Activated naive CD4-positive, alpha-beta T cell treated with anti-CD3 and anti-CD28 coated beads for 36 hours (primary cell): ENCODE results near the gene DEPDC1. TPM values are rescaled to one million over a fixed set of nuclear protein-coding genes. Genes with fewer than 3 reads are reported as not detected.
A peak's percentile ranks its signal among the peaks of the same experiment; 100 is the strongest.

Source experiments
- CTCF ChIA-PET: fragments of 350-600 bp; sonication (Branson Sonifier 250); formaldehyde crosslinking; loops from one replicate; lab custom pipeline; 2021; ENCODE audit warnings: antibody characterized with exemption; lab: Charles Lee
- DNase-seq: peaks from one replicate; pipeline ENCODE4 v3.0.0-alpha.2; 2020
- H3K27ac Mint-ChIP-seq: one replicate; pipeline ENCODE4 v1.8.0; 2021; ENCODE audit warnings: mild to moderate bottlenecking, mixed read lengths
- H3K27me3 Mint-ChIP-seq: one replicate; pipeline ENCODE4 v1.8.0; 2021; ENCODE audit warnings: low read depth, mixed read lengths
- H3K36me3 Mint-ChIP-seq: one replicate; pipeline ENCODE4 v1.8.0; 2021; ENCODE audit warnings: low read depth, mixed read lengths
- H3K4me1 Mint-ChIP-seq: one replicate; pipeline ENCODE4 v1.8.0; 2021; ENCODE audit warnings: low read depth, mixed read lengths
- H3K4me3 Mint-ChIP-seq: one replicate; pipeline ENCODE4 v1.8.0; 2021; ENCODE audit warnings: mild to moderate bottlenecking, moderate library complexity, mixed read lengths
- H3K9me3 Mint-ChIP-seq: one replicate; pipeline ENCODE4 v1.8.0; 2021; ENCODE audit warnings: mixed read lengths
- intact Hi-C: fragments of 100-400 bp; cut with micrococcal nuclease; formaldehyde crosslinking; loops from one replicate; pipeline ENCODE4 v1.15.1; 2023
- total RNA-seq, 2 experiments: library from RNA; stranded (reverse); gene quantifications; one replicate each; pipeline ENCODE4 v1.2.3, GENCODE V29; 2021

Gene DEPDC1
- total RNA-seq, 2 experiments from 2014 or later: 18.3 to 20.7 TPM

GRCh38 chr1:68460935-68461334, 35.9 kb downstream of the DEPDC1 start:
- no peak for DNase-seq
- intact Hi-C loops: no loop called here
- Mint-ChIP-seq H3K27me3 (no peaks in the 10 kb centered on the region), H3K27ac (no peak overlapping the region), H3K9me3 (peaks cover 17% of the 10 kb centered on the region), H3K36me3 (no peaks in the 10 kb centered on the region), H3K4me3 (no peak overlapping the region), H3K4me1 (no peaks in the 10 kb centered on the region)
- CTCF ChIA-PET: no interaction called here

DNA sequence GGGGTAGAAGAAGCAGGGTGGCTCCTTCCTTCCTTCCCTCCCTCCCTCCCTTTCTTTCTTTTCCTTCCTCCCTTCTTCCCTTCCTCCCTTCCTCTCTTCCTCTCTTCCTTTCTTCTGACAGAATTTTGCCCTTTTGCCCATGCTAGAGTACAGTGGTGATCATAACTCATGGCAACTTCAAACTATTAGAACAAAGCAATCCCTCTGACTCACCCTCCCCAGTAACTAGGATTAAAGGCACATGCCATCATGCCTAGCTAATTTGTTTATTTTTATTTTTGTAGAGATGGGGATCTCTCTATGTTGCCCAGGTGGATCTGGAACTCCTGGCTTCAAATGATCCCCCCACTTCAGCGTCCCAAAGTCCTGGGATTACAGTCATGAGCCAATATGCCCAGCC, 37.1 kb downstream of the DEPDC1 start:
- intact Hi-C loops: no loop called here
- Mint-ChIP-seq H3K27ac (no peak overlapping the region), H3K9me3 (peaks cover 13% of the 10 kb centered on the region), H3K4me3 (no peak overlapping the region), H3K27me3 (no peaks in the 10 kb centered on the region), H3K4me1 (no peaks in the 10 kb centered on the region), H3K36me3 (no peaks in the 10 kb centered on the region)
- CTCF ChIA-PET: no interaction called here
- DNase-seq: no peak

DNA sequence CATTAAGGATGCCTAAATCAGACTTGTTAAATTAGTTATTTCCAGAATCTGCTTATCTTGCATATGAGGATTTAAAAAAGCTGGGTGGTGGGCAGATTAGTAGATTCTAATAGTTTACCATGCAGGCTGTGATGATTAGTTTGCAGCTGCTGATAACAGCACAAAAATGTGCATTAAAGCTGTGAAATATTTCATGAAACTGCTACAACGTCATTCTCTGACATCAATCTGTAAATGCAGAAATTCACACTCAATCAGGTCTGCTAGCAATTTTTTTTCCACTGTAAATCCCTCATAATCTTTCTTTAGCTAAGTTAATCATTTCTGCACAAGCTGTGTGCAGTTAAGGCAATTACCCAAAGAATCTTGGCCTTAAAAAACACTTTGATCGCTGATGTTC, 37.8 kb downstream of the DEPDC1 start:
- Mint-ChIP-seq H3K4me3 (no peak overlapping the region), H3K27ac (no peak overlapping the region), H3K4me1 (no peaks in the 10 kb centered on the region), H3K27me3 (no peaks in the 10 kb centered on the region), H3K9me3 (peaks cover 6% of the 10 kb centered on the region), H3K36me3 (no peaks in the 10 kb centered on the region)
- no peak for DNase-seq
- intact Hi-C loops: no loop called here
- CTCF ChIA-PET: no interaction called here

- Mint-ChIP-seq H3K27me3 (no peaks in the 10 kb centered on the region), H3K9me3 (no peaks in the 10 kb centered on the region), H3K27ac (no peak overlapping the region), H3K4me3 (no peak overlapping the region), H3K4me1 (no peaks in the 10 kb centered on the region), H3K36me3 (no peaks in the 10 kb centered on the region)
- intact Hi-C loops: no loop called here
- DNase-seq: no peak
- CTCF ChIA-PET: interaction anchor here (1.4 kb wide), 1 partner anchor 13 kb away, joined by 3 read pairs; no protein-coding TSS in a partner anchor
These were observed 40.7 kb downstream of the DEPDC1 start for GRCh38 chr1:68456202-68456601.

DNA sequence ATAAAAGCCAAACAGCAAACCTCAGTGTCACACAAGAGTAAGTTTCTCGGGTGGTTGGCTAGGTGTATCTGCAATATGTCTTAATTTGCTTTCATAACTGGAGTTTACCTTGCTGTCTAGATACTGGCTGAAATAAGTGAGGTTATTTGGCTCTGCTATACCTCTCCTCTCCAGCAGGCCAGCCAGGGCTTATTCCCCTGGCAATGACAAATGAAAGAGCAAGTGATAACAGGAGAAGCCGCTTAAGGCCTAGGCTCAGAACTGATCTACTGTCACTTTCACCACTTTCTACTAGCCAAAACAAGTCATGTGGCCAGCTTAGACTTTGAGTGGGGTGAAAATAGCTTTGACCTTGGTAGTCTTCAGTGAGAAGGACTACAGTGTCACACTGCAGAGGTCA, 42.3 kb downstream of the DEPDC1 start:
- Mint-ChIP-seq H3K4me1 (no peaks in the 10 kb centered on the region), H3K27ac (no peak overlapping the region), H3K9me3 (no peaks in the 10 kb centered on the region), H3K4me3 (no peak overlapping the region), H3K27me3 (no peaks in the 10 kb centered on the region), H3K36me3 (no peaks in the 10 kb centered on the region)
- DNase-seq: no peak
- CTCF ChIA-PET: no interaction called here
- intact Hi-C loops: no loop called here

DNA sequence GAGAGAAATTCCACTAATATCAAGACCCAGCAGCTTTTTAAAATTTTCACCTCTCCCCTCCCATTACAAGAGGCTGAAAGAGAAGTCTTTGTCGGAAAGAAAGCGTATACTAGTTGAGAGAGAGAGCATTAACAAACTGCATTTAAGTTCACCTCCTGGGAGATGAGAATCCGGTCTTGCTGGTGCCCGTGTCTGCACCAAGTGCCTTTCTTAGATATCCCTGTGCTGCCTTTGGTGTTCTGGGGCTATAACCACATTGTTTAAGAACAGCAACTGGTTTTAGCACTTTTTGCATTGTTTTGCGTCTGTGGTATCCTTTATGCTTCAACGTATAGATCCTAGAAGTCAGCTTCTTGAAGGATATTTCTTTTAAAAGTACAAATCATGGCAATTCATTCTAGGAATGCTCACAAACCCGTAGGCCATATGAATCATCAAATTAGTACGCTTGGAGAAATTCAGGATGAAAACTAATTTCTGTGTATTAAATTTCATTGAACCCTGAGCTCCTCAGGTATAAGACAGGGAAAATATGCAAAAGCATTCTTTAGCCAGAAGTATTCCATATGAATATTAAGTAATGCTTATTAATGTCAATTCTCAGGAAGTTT, 43.7 kb downstream of the DEPDC1 start:
- H3K9me3 Mint-ChIP-seq: no peaks in the 10 kb centered on the region
- no peak for DNase-seq
- no peak overlapping the region for H3K4me3 Mint-ChIP-seq
- no peaks in the 10 kb centered on the region for H3K27me3 Mint-ChIP-seq
- H3K4me1 Mint-ChIP-seq: no peaks in the 10 kb centered on the region
- H3K27ac Mint-ChIP-seq: no peak overlapping the region
- CTCF ChIA-PET: no interaction called here
- H3K36me3 Mint-ChIP-seq: no peaks in the 10 kb centered on the region
- intact Hi-C loops: no loop called here

DNA sequence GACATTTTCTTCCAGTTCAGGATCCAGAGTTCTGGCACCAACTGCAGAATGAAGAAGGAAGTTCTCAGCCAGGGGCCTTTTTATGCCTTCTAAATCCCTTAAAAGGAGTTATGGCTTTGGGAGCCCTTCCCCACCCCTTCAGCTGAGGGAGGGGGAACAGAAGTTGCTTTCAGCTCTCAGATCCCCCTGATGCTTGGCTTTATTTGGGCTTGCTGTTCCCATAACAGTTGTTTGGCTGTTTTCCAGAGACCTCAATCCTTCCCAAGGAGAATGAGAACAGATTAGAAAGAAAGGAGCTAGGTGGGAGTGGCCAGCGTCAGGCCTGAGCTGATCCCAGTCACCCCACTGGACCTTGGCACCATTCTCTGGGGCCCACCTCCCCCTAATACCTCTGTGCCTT, 47.0 kb downstream of the DEPDC1 start, which contains the start of gene RPE65:
Gene RPE65, minus strand, starts transcription at position 54 of the 400 bp plus-strand sequence. Its CDS starts 49 bp downstream, at position 5.
- Mint-ChIP-seq H3K36me3 (no peaks in the 10 kb centered on the region), H3K4me3 (no peak within 1 kb of the TSS), H3K4me1 (no peaks in the 10 kb centered on the region), H3K27me3 (peaks cover 2% of the 10 kb centered on the region), H3K9me3 (no peaks in the 10 kb centered on the region), H3K27ac (no peak within 1 kb of the TSS)
- DNase-seq: no peak
- CTCF ChIA-PET: no interaction called here
- intact Hi-C loops: no loop called here

GRCh38 chr1:68448365-68448764, 48.5 kb downstream of the DEPDC1 start:
- Mint-ChIP-seq H3K9me3 (no peaks in the 10 kb centered on the region), H3K36me3 (no peaks in the 10 kb centered on the region), H3K27me3 (peaks cover 2% of the 10 kb centered on the region), H3K4me3 (no peak overlapping the region), H3K4me1 (no peaks in the 10 kb centered on the region), H3K27ac (no peak overlapping the region)
- DNase-seq: no peak
- intact Hi-C loops: no loop called here
- CTCF ChIA-PET: no interaction called here

- Mint-ChIP-seq H3K4me3 (no peak overlapping the region), H3K27ac (no peak overlapping the region), H3K9me3 (no peaks in the 10 kb centered on the region), H3K4me1 (no peaks in the 10 kb centered on the region), H3K27me3 (peaks cover 2% of the 10 kb centered on the region), H3K36me3 (no peaks in the 10 kb centered on the region)
- intact Hi-C loops: no loop called here
- CTCF ChIA-PET: interaction anchor here (0.6 kb wide), 1 partner anchor 160 kb away, joined by 3 read pairs; no protein-coding TSS in a partner anchor
- no peak for DNase-seq
These were observed 51.2 kb downstream of the DEPDC1 start for GRCh38 chr1:68445709-68446108.

DNA sequence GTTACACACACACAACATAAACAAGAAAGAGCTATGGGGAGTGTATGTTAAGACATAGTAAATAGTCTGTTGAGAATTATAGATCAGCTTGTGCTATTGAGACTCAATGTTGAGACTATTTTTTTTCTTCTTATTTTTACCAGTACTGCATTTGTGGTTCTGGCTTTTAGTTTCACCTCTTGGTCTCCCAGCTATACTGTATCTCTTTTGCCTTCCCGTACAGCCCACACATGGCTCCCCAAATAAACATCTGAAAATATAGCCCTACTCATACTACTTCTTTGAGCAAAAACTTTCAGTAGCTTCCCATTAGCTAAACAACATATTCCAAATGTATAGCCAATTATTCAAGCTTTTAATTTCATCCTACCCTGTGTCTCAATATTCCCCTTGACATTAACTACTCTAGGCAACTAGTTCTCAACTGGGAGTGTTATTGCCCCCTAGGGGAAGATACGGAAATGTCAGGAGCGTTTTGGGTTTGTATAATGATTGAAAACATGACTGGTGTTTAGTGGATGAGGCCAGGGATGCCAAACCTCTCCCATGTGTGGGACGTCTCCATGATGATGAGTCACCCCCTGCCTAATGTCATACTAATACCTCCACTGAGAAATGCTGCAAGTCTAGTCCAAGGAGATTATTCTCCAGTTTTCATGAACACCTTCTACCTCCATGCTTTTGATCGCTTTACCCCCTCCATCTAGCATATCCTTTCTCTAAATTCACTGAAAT, 53.9 kb downstream of the DEPDC1 start:
- intact Hi-C loops: loop anchor here (1.0 to 5.0 kb wide), 2 partner anchors 323 to 591 kb away; no protein-coding TSS in a partner anchor
- H3K27me3 Mint-ChIP-seq: peaks cover 2% of the 10 kb centered on the region

DNA sequence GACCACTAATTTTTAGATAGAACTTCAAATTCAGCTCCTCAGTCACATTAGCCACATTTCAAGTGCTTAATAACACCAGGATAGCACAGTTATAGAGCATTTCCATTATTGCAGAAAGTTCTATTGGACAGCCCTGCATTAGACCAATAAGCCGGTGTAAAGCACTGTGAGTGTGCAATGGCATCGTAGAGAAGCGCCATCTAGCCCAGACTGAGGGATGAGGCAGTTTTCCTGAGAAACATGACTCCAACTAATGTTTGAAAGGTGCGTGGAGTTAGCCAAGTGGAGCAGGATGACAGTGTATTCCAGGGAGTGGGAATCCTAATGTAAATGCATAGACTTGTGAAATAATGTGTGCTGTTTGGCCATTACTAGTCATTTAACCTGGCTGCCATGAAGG, 54.9 kb downstream of the DEPDC1 start:
- Mint-ChIP-seq H3K36me3 (no peaks in the 10 kb centered on the region), H3K27ac (no peak overlapping the region), H3K9me3 (no peaks in the 10 kb centered on the region), H3K4me3 (no peak overlapping the region), H3K4me1 (no peaks in the 10 kb centered on the region), H3K27me3 (peaks cover 2% of the 10 kb centered on the region)
- DNase-seq: no peak
- intact Hi-C loops: loop anchor here (5.0 kb wide), 1 partner anchor 590 kb away; no protein-coding TSS in a partner anchor
- CTCF ChIA-PET: interaction anchor here (0.6 kb wide), 1 partner anchor 591 kb away, joined by 5 read pairs; no protein-coding TSS in a partner anchor

More for the DNA sequence above, 53.9 kb downstream of the DEPDC1 start:
- H3K4me1 Mint-ChIP-seq: no peaks in the 10 kb centered on the region
- no peak overlapping the region for H3K27ac Mint-ChIP-seq
- CTCF ChIA-PET: interaction anchor here (0.7 to 2.2 kb wide), 4 partner anchors 13 to 1257 kb away, joined by 3 to 10 read pairs (median 3); no protein-coding TSS in a partner anchor
- H3K4me3 Mint-ChIP-seq: no peak overlapping the region
- H3K9me3 Mint-ChIP-seq: no peaks in the 10 kb centered on the region
- peak; percentile 23 for DNase-seq
- no peaks in the 10 kb centered on the region for H3K36me3 Mint-ChIP-seq

GRCh38 chr1:68438310-68438709, 58.6 kb downstream of the DEPDC1 start:
- intact Hi-C loops: no loop called here
- CTCF ChIA-PET: no interaction called here
- no peaks in the 10 kb centered on the region for H3K4me1 Mint-ChIP-seq
- H3K27ac Mint-ChIP-seq: no peak overlapping the region
- no peaks in the 10 kb centered on the region for H3K36me3 Mint-ChIP-seq
- DNase-seq: no peak
- no peaks in the 10 kb centered on the region for H3K9me3 Mint-ChIP-seq
- peaks cover 3% of the 10 kb centered on the region for H3K27me3 Mint-ChIP-seq
- H3K4me3 Mint-ChIP-seq: no peak overlapping the region

GRCh38 chr1:68433395-68433794, 63.5 kb downstream of the DEPDC1 start:
- Mint-ChIP-seq H3K4me1 (no peaks in the 10 kb centered on the region), H3K27ac (no peak overlapping the region), H3K27me3 (peaks cover 3% of the 10 kb centered on the region), H3K36me3 (no peaks in the 10 kb centered on the region), H3K4me3 (no peak overlapping the region), H3K9me3 (no peaks in the 10 kb centered on the region)
- intact Hi-C loops: no loop called here
- DNase-seq: no peak
- CTCF ChIA-PET: no interaction called here
